Activated CD4-positive, alpha-beta memory T cell treated with anti-CD3 and anti-CD28 coated beads, Interleukin-2, amount 10 ng/mL, durations not matched to agents 7 days and 5 days (primary cell): ENCODE results near the gene DAGLA. TPM values are rescaled to one million over a fixed set of nuclear protein-coding genes. Genes with fewer than 3 reads are reported as not detected.
A peak's percentile ranks its signal among the peaks of the same experiment; 100 is the strongest.

Experiments used
- CTCF ChIA-PET: fragments of 350-600 bp; sonication (Branson Sonifier 250); formaldehyde crosslinking; loops from one replicate; lab custom pipeline; 2021; ENCODE audit warnings: antibody characterized with exemption, inconsistent platforms; lab: Charles Lee
- POLR2A ChIA-PET: fragments of 350-600 bp; sonication (Branson Sonifier 250); formaldehyde crosslinking; loops from one replicate; lab custom pipeline; 2021; ENCODE audit warnings: antibody characterized with exemption; lab: Charles Lee
- DNase-seq: peaks from one replicate; pipeline ENCODE4 v3.0.0-alpha.2; 2020
- H3K27ac Mint-ChIP-seq: one replicate; pipeline ENCODE4 v1.8.0; 2021; ENCODE audit warnings: mild to moderate bottlenecking, mixed read lengths
- H3K27me3 Mint-ChIP-seq: one replicate; pipeline ENCODE4 v1.8.0; 2021; ENCODE audit warnings: mixed read lengths
- H3K36me3 Mint-ChIP-seq: one replicate; pipeline ENCODE4 v1.8.0; 2021; ENCODE audit warnings: low read depth, mixed read lengths
- H3K4me1 Mint-ChIP-seq: one replicate; pipeline ENCODE4 v1.8.0; 2021; ENCODE audit warnings: mixed read lengths
- H3K4me3 Mint-ChIP-seq: one replicate; pipeline ENCODE4 v1.8.0; 2021; ENCODE audit warnings: mild to moderate bottlenecking, mixed read lengths
- H3K9me3 Mint-ChIP-seq: one replicate; pipeline ENCODE4 v1.8.0; 2021; ENCODE audit warnings: mixed read lengths
- total RNA-seq, 2 experiments: library from RNA; stranded (reverse); gene quantifications; one replicate each; pipeline ENCODE4 v1.2.3, GENCODE V29; 2021

Gene DAGLA
- total RNA-seq, result under 1 TPM; 0.10 to 0.13 TPM

GRCh38 chr11:61679893-61680621, at the start of gene DAGLA:
Gene DAGLA (plus strand): TSS chr11:61680391. CDS start chr11:61720156, 39,765 bp downstream.
- peak within 1 kb of the TSS; percentile 26 for H3K4me3 Mint-ChIP-seq
- H3K36me3 Mint-ChIP-seq, result no peaks in the 10 kb centered on the region
- CTCF ChIA-PET, result interaction anchor here (0.9 to 2.7 kb wide), 3 partner anchors 15 to 54 kb away, joined by 4 to 36 read pairs (median 27); no protein-coding TSS in a partner anchor
- no peak within 1 kb of the TSS for H3K27ac Mint-ChIP-seq
- H3K27me3 Mint-ChIP-seq, result peaks cover 28% of the 10 kb centered on the region
- peak; percentile 75 for DNase-seq
- no peaks in the 10 kb centered on the region for H3K9me3 Mint-ChIP-seq
- H3K4me1 Mint-ChIP-seq, result peaks cover 4% of the 10 kb centered on the region
- POLR2A ChIA-PET, result interaction anchor here (1.0 kb wide), 1 partner anchor 53 kb away, joined by 3 read pairs; no protein-coding TSS in a partner anchor

DNA sequence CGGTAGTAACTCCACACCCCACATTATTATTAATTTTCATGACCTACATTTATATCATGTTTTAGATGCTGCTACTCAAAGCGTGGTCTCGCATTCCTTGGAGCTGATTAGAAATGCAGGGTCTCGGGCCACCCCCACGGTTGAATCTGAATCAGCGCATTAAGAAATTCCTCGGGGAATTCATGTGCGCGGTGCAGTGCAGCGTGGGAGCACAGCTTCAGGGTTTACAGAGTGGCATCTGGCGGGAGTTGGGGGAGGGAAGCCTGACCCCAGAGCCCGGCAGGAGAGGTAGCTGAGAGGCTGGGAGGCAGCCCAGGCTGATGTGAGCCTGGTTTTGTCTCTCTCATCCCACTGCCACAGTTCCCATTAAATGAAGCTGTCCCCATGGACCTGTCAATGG, 48.1 kb upstream of the DAGLA start:
- no peak overlapping the region for H3K4me3 Mint-ChIP-seq
- ChIA-PET POLR2A (no interaction called here), CTCF (no interaction called here)
- H3K36me3 Mint-ChIP-seq, result no peaks in the 10 kb centered on the region
- DNase-seq, result no peak
- H3K27ac Mint-ChIP-seq, result no peak overlapping the region
- H3K9me3 Mint-ChIP-seq, result no peaks in the 10 kb centered on the region
- H3K4me1 Mint-ChIP-seq, result peaks cover 5% of the 10 kb centered on the region
- peaks cover 9% of the 10 kb centered on the region for H3K27me3 Mint-ChIP-seq

- Mint-ChIP-seq H3K27ac (no peak overlapping the region), H3K27me3 (peaks cover 1% of the 10 kb centered on the region), H3K4me1 (no peaks in the 10 kb centered on the region), H3K4me3 (no peak overlapping the region), H3K36me3 (no peaks in the 10 kb centered on the region), H3K9me3 (no peaks in the 10 kb centered on the region)
- ChIA-PET POLR2A (no interaction called here), CTCF (no interaction called here)
- DNase-seq, result no peak
Measured at GRCh38 chr11:61635304-61635703, 44.9 kb upstream of the DAGLA start.

GRCh38 chr11:61635787-61636186, 44.4 kb upstream of the DAGLA start:
- Mint-ChIP-seq H3K27ac (no peak overlapping the region), H3K9me3 (no peaks in the 10 kb centered on the region), H3K36me3 (no peaks in the 10 kb centered on the region), H3K4me3 (no peak overlapping the region), H3K27me3 (no peaks in the 10 kb centered on the region), H3K4me1 (no peaks in the 10 kb centered on the region)
- ChIA-PET CTCF (interaction anchor here (1.7 kb wide), 1 partner anchor 190 kb away, joined by 8 read pairs; no protein-coding TSS in a partner anchor), POLR2A (no interaction called here)
- no peak for DNase-seq

DNA sequence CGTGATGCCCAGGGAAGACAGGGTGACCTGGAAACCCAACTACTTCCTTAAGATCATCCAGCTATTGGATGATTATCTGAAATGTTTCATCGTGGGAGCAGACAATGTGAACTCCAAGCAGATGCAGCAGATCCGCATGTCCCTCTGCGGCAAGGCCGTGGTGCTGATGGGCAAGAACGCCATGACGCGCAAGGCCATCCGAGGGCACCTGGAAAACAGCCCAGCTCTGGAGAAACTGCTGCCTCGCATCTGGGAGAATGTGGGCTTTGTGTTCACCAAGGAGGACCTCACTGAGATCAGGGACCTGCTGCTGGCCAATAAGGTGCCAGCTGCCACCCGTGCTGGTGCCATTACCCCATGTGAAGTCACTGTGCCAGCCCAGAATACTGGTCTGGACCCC, 43.5 kb upstream of the DAGLA start:
- H3K4me3 Mint-ChIP-seq, result no peak overlapping the region
- ChIA-PET CTCF (interaction anchor here (1.7 to 3.0 kb wide), 3 partner anchors 12 to 191 kb away, joined by 8 to 18 read pairs (median 10); no protein-coding TSS in a partner anchor), POLR2A (no interaction called here)
- no peak overlapping the region for H3K27ac Mint-ChIP-seq
- DNase-seq, result no peak
- H3K9me3 Mint-ChIP-seq, result no peaks in the 10 kb centered on the region
- H3K4me1 Mint-ChIP-seq, result no peaks in the 10 kb centered on the region
- peaks cover 2% of the 10 kb centered on the region for H3K27me3 Mint-ChIP-seq
- H3K36me3 Mint-ChIP-seq, result no peaks in the 10 kb centered on the region

DNA sequence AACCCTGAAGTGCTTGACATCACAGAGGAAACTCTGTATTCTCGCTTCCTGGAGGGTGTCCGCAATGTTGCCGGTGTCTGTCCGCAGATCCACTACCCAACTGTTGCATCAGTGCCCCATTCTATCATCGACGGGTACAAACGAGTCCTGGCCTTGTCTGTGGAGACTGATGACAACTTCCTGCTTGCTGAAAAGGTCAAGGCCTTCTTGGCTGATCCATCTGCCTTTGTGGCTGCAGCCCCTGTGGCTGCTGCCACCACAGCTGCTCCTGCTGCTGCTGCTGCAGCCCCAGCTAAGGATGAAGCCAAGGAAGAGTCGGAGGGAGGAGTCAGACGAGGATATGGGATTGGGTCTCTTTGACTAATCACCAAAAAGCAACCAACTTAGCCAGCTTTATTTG, 42.9 kb upstream of the DAGLA start:
- Mint-ChIP-seq H3K4me3 (no peak overlapping the region), H3K4me1 (no peaks in the 10 kb centered on the region), H3K27ac (no peak overlapping the region), H3K9me3 (no peaks in the 10 kb centered on the region), H3K36me3 (no peaks in the 10 kb centered on the region), H3K27me3 (peaks cover 2% of the 10 kb centered on the region)
- DNase-seq, result no peak
- ChIA-PET CTCF (interaction anchor here (0.7 to 3.0 kb wide), 9 partner anchors 11 to 515 kb away, joined by 3 to 18 read pairs (median 4); no protein-coding TSS in a partner anchor), POLR2A (no interaction called here)

- H3K4me3 Mint-ChIP-seq, result no peak overlapping the region
- H3K4me1 Mint-ChIP-seq, result no peaks in the 10 kb centered on the region
- H3K9me3 Mint-ChIP-seq, result no peaks in the 10 kb centered on the region
- ChIA-PET CTCF (interaction anchor here (1.5 to 2.1 kb wide), 4 partner anchors 11 to 204 kb away, joined by 4 to 20 read pairs (median 12); no protein-coding TSS in a partner anchor), POLR2A (no interaction called here)
- DNase-seq, result no peak
- peaks cover 5% of the 10 kb centered on the region for H3K27me3 Mint-ChIP-seq
- no peaks in the 10 kb centered on the region for H3K36me3 Mint-ChIP-seq
- no peak overlapping the region for H3K27ac Mint-ChIP-seq
Measured at GRCh38 chr11:61639816-61640443, 40.3 kb upstream of the DAGLA start.

DNA sequence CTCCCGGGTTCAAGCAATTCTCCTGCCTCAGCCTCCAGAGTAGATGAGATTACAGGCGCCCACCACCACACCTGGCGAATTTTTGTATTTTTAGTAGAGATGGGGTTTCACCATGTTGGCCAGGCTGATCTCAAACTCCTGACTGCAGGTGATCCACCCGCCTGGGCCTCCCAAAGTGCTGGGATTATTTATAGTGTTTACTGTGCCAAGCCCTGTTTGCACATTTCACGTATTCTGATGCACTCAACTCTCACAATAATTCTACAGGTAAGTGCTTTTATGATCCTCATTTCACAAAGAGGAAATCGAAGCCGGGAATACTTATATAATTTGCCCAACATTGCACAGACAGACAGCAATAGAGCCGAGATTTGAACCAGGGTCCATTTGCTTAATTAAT, 38.0 kb upstream of the DAGLA start:
- POLR2A ChIA-PET, result no interaction called here
- Mint-ChIP-seq H3K4me3 (no peak overlapping the region), H3K27ac (no peak overlapping the region), H3K4me1 (no peaks in the 10 kb centered on the region), H3K27me3 (peaks cover 5% of the 10 kb centered on the region), H3K36me3 (no peaks in the 10 kb centered on the region), H3K9me3 (no peaks in the 10 kb centered on the region)
- CTCF ChIA-PET, result no interaction called here
- DNase-seq, result no peak

- Mint-ChIP-seq H3K27me3 (peaks cover 5% of the 10 kb centered on the region), H3K4me1 (no peaks in the 10 kb centered on the region), H3K36me3 (no peaks in the 10 kb centered on the region), H3K27ac (no peak overlapping the region), H3K4me3 (no peak overlapping the region), H3K9me3 (no peaks in the 10 kb centered on the region)
- POLR2A ChIA-PET, result no interaction called here
- CTCF ChIA-PET, result interaction anchor here (0.9 kb wide), 1 partner anchor 38 kb away, joined by 3 read pairs; no protein-coding TSS in a partner anchor
- DNase-seq, result no peak
Measured at GRCh38 chr11:61645179-61645868, 34.9 kb upstream of the DAGLA start.

- no peak for DNase-seq
- Mint-ChIP-seq H3K9me3 (no peaks in the 10 kb centered on the region), H3K4me3 (no peak overlapping the region), H3K36me3 (no peaks in the 10 kb centered on the region), H3K27ac (no peak overlapping the region), H3K27me3 (peaks cover 3% of the 10 kb centered on the region), H3K4me1 (no peaks in the 10 kb centered on the region)
- ChIA-PET CTCF (interaction anchor here (1.3 to 3.7 kb wide), 2 partner anchors 10 to 86 kb away, joined by 3 to 18 read pairs; no protein-coding TSS in a partner anchor), POLR2A (no interaction called here)
Measured at GRCh38 chr11:61647529-61647928, 32.7 kb upstream of the DAGLA start.

- Mint-ChIP-seq H3K9me3 (no peaks in the 10 kb centered on the region), H3K27ac (no peak overlapping the region)
- POLR2A ChIA-PET, result no interaction called here
Measured at GRCh38 chr11:61650781-61651571, 29.2 kb upstream of the DAGLA start.

DNA sequence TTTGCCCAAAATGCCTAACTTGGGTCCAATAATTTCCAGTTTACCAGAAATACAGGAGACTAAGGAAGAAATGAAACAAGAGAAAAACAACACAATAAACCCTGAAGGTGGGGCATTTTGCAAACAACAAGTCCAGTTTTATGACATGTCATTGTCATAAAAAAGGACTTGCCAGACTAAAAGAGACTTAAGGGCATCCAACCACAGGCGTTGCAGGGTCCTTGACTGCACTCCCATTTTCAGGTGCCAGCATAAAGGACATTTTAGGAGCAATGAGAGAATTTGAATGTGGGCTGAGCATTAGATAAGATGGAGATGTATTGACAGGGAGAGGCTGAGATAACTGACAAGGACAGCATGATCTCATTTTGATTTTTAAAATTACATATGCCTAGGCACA, 28.1 kb upstream of the DAGLA start:
- POLR2A ChIA-PET, result no interaction called here
- H3K4me3 Mint-ChIP-seq, result no peak overlapping the region
- CTCF ChIA-PET, result no interaction called here
- no peaks in the 10 kb centered on the region for H3K9me3 Mint-ChIP-seq
- H3K27ac Mint-ChIP-seq, result no peak overlapping the region
- no peaks in the 10 kb centered on the region for H3K4me1 Mint-ChIP-seq
- H3K36me3 Mint-ChIP-seq, result no peaks in the 10 kb centered on the region
- peaks cover 18% of the 10 kb centered on the region for H3K27me3 Mint-ChIP-seq
- DNase-seq, result no peak

More at GRCh38 chr11:61650781-61651571, 29.2 kb upstream of the DAGLA start:
- H3K36me3 Mint-ChIP-seq, result no peaks in the 10 kb centered on the region
- H3K27me3 Mint-ChIP-seq, result peaks cover 12% of the 10 kb centered on the region
- no peak for DNase-seq
- no peaks in the 10 kb centered on the region for H3K4me1 Mint-ChIP-seq
- CTCF ChIA-PET, result interaction anchor here (0.6 kb wide), 1 partner anchor 12 kb away, joined by 3 read pairs; no protein-coding TSS in a partner anchor
- H3K4me3 Mint-ChIP-seq, result no peak overlapping the region
